Measurements from ENCODE around the gene PVRIG. TPM values are rescaled to one million over a fixed set of nuclear protein-coding genes. Genes with fewer than 3 reads are reported as not detected.

Gene PVRIG
- total RNA-seq (2022; extraction: Qiagen RNA extraction; ENCODE audit: low read depth) = not detected in 5 replicates

GRCh38 chr7:100219801-100220585 lies at the start of gene PVRIG:
Gene PVRIG (plus strand): TSS chr7:100219949. CDS start chr7:100219971, 22 bp downstream.

GRCh38 chr7:100177045-100178001 lies 42.4 kb upstream of the PVRIG start, which contains the start of the genes GPC2 and STAG3:
Gene GPC2 (minus strand): TSS chr7:100177381. CDS start chr7:100177199, 182 bp downstream.
Gene STAG3 (plus strand): TSS chr7:100177918. CDS start chr7:100180557, 2,639 bp downstream.

Other genes with a start within 250 kb of the PVRIG start
- 0.31 TPM in 1 of 5 replicates, not detected in the others for gene AZGP1, start 243.9 kb upstream of the PVRIG start, total RNA-seq (2022; extraction: Qiagen RNA extraction; ENCODE audit: low read depth)
- gene ZKSCAN1, start 204.4 kb upstream of the PVRIG start, total RNA-seq (2022; extraction: Qiagen RNA extraction; ENCODE audit: low read depth) = 5.8 to 11.6 TPM (median 8.9 TPM) in 5 replicates
- 8.3 to 11.5 TPM (median 10.0 TPM) in 5 replicates for gene ZSCAN21, start 170.2 kb upstream of the PVRIG start, total RNA-seq (2022; extraction: Qiagen RNA extraction; ENCODE audit: low read depth)
- 17.2 to 21.9 TPM (median 20.4 TPM) in 5 replicates for gene ZNF3, start 138.2 kb upstream of the PVRIG start, total RNA-seq (2022; extraction: Qiagen RNA extraction; ENCODE audit: low read depth)
- 143 to 198 TPM (median 176 TPM) in 5 replicates for gene COPS6, start 131.0 kb upstream of the PVRIG start, total RNA-seq (2022; extraction: Qiagen RNA extraction; ENCODE audit: low read depth)
- 205 to 248 TPM (median 245 TPM) in 5 replicates for gene MCM7, start 118.6 kb upstream of the PVRIG start, total RNA-seq (2022; extraction: Qiagen RNA extraction; ENCODE audit: low read depth)
- gene AP4M1, start 118.3 kb upstream of the PVRIG start, total RNA-seq (2022; extraction: Qiagen RNA extraction; ENCODE audit: low read depth) = 12.8 to 17.5 TPM (median 16.1 TPM) in 5 replicates
- gene TAF6, start 100.6 kb upstream of the PVRIG start, total RNA-seq (2022; extraction: Qiagen RNA extraction; ENCODE audit: low read depth) = 57.0 to 69.0 TPM (median 65.2 TPM) in 5 replicates
- gene CNPY4, start 100.3 kb upstream of the PVRIG start, total RNA-seq (2022; extraction: Qiagen RNA extraction; ENCODE audit: low read depth) = 10.6 to 13.4 TPM (median 11.9 TPM) in 5 replicates
- gene MBLAC1, start 93.0 kb upstream of the PVRIG start, total RNA-seq (2022; extraction: Qiagen RNA extraction; ENCODE audit: low read depth) = 2.8 to 3.5 TPM (median 3.0 TPM) in 5 replicates
- gene LAMTOR4, start 71.0 kb upstream of the PVRIG start, total RNA-seq (2022; extraction: Qiagen RNA extraction; ENCODE audit: low read depth) = 133 to 186 TPM (median 171 TPM) in 5 replicates
- 8.3 to 14.8 TPM (median 12.9 TPM) in 5 replicates for gene TRAPPC14, start 61.2 kb upstream of the PVRIG start, total RNA-seq (2022; extraction: Qiagen RNA extraction; ENCODE audit: low read depth)
- 0.14 to 0.27 TPM in 2 of 5 replicates, not detected in the others for gene GAL3ST4, start 51.3 kb upstream of the PVRIG start, total RNA-seq (2022; extraction: Qiagen RNA extraction; ENCODE audit: low read depth)
- gene GPC2, start 42.6 kb upstream of the PVRIG start, total RNA-seq (2022; extraction: Qiagen RNA extraction; ENCODE audit: low read depth) = 0.37 to 1.0 TPM (median 0.92 TPM) in 5 replicates
- gene STAG3, start 42.0 kb upstream of the PVRIG start, total RNA-seq (2022; extraction: Qiagen RNA extraction; ENCODE audit: low read depth) = 0.06 to 0.40 TPM (median 0.21 TPM) in 5 replicates
- gene SPDYE3, start 87.8 kb downstream of the PVRIG start, total RNA-seq (2022; extraction: Qiagen RNA extraction; ENCODE audit: low read depth) = not detected in 5 replicates
- 19.0 to 38.5 TPM (median 34.5 TPM) in 5 replicates for gene PILRB, start 138.2 kb downstream of the PVRIG start, total RNA-seq (2022; extraction: Qiagen RNA extraction; ENCODE audit: low read depth)
- 3.7 to 6.8 TPM (median 5.2 TPM) in 5 replicates for gene PILRA, start 153.5 kb downstream of the PVRIG start, total RNA-seq (2022; extraction: Qiagen RNA extraction; ENCODE audit: low read depth)
- 0.85 to 2.1 TPM (median 1.4 TPM) in 5 replicates for gene ZCWPW1, start 208.8 kb downstream of the PVRIG start, total RNA-seq (2022; extraction: Qiagen RNA extraction; ENCODE audit: low read depth)
- 30.6 to 48.9 TPM (median 43.5 TPM) in 5 replicates for gene MEPCE, start 209.9 kb downstream of the PVRIG start, total RNA-seq (2022; extraction: Qiagen RNA extraction; ENCODE audit: low read depth)
- gene PPP1R35, start 216.5 kb downstream of the PVRIG start, total RNA-seq (2022; extraction: Qiagen RNA extraction; ENCODE audit: low read depth) = 30.1 to 58.1 TPM (median 57.4 TPM) in 5 replicates
- 0.44 to 1.3 TPM (median 0.60 TPM) in 5 replicates for gene SPACDR, start 244.3 kb downstream of the PVRIG start, total RNA-seq (2022; extraction: Qiagen RNA extraction; ENCODE audit: low read depth)